ENCODE data around the gene GPRIN2.

GPRIN2 gene

GRCh38 chr10:46518028-46518725 is 38.3 kb downstream of the GPRIN2 start:
- TF ChIP-seq CTCF (IDR thresholded peaks at IDR 0.05; ENCODE audit: low read depth, low read length), result no peak
- in situ Hi-C loops (cut with HindIII; ENCODE audit: low sequenced_read_pairs), result no loop called here
- DNase-seq (ENCODE audit: low read depth, low spot score), result no peak

GRCh38 chr10:46517541-46517940 is 38.9 kb downstream of the GPRIN2 start:
- no peak for TF ChIP-seq CTCF (IDR thresholded peaks at IDR 0.05; ENCODE audit: low read depth, low read length)
- no peak overlapping the region for H3K4me3 ChIP-seq (ENCODE audit: low read depth, low read length)
- in situ Hi-C loops (cut with HindIII; ENCODE audit: low sequenced_read_pairs), result no loop called here
- no peak for DNase-seq (ENCODE audit: low read depth, low spot score)

More at GRCh38 chr10:46518028-46518725, 38.3 kb downstream of the GPRIN2 start:
- no peak overlapping the region for H3K4me3 ChIP-seq (ENCODE audit: low read depth, low read length)

GRCh38 chr10:46516660-46517416 is 39.6 kb downstream of the GPRIN2 start:
- peak; percentile 76 for DNase-seq (ENCODE audit: low read depth, low spot score)
- no peak overlapping the region for H3K4me3 ChIP-seq (ENCODE audit: low read depth, low read length)
- TF ChIP-seq CTCF (IDR thresholded peaks at IDR 0.05; ENCODE audit: low read depth, low read length), result no peak
- in situ Hi-C loops (cut with HindIII; ENCODE audit: low sequenced_read_pairs), result no loop called here

- no peak for TF ChIP-seq CTCF (IDR thresholded peaks at IDR 0.05; ENCODE audit: low read depth, low read length)
- H3K4me3 ChIP-seq (ENCODE audit: low read depth, low read length), result no peak overlapping the region
- in situ Hi-C loops (cut with HindIII; ENCODE audit: low sequenced_read_pairs), result no loop called here
- no peak for DNase-seq (ENCODE audit: low read depth, low spot score)
These were observed 40.7 kb downstream of the GPRIN2 start for GRCh38 chr10:46515793-46516192.

- no peak for TF ChIP-seq CTCF (IDR thresholded peaks at IDR 0.05; ENCODE audit: low read depth, low read length)
- DNase-seq (ENCODE audit: low read depth, low spot score), result no peak
- H3K4me3 ChIP-seq (ENCODE audit: low read depth, low read length), result no peak overlapping the region
- in situ Hi-C loops (cut with HindIII; ENCODE audit: low sequenced_read_pairs), result no loop called here
These were observed 41.1 kb downstream of the GPRIN2 start for GRCh38 chr10:46515366-46515765.

- in situ Hi-C loops (cut with HindIII; ENCODE audit: low sequenced_read_pairs), result no loop called here
- TF ChIP-seq CTCF (IDR thresholded peaks at IDR 0.05; ENCODE audit: low read depth, low read length), result no peak
- H3K4me3 ChIP-seq (ENCODE audit: low read depth, low read length), result no peak overlapping the region
- DNase-seq (ENCODE audit: low read depth, low spot score), result no peak
These were observed 41.6 kb downstream of the GPRIN2 start for GRCh38 chr10:46514899-46515298.
